Neuronal stem cell (in vitro differentiated cells): ENCODE measurements around the gene IFT25.
A peak's percentile ranks its signal among the peaks of the same experiment; 100 is the strongest.

Experiments
- DNase-seq: peaks from one replicate; pipeline ENCODE4 v3.0.0-alpha.2; 2013; ENCODE audit warnings: low spot score
- H2AFZ ChIP-seq: one replicate; pipeline ENCODE4 v1.6.1; 2013; ENCODE audit warnings: mild to moderate bottlenecking, low read length, inconsistent platforms
- H2AK5ac ChIP-seq: 2 replicates; pipeline ENCODE4 v1.6.1; 2013; ENCODE audit warnings: low read depth, mild to moderate bottlenecking, inconsistent platforms, low read length, moderate library complexity, mixed read lengths
- H2BK120ac ChIP-seq: 2 replicates; pipeline ENCODE4 v1.6.1; 2013; ENCODE audit warnings: low read depth, mild to moderate bottlenecking, inconsistent platforms, low read length, moderate library complexity, mixed read lengths
- H2BK12ac ChIP-seq: one replicate; pipeline ENCODE4 v1.6.1; 2013; ENCODE audit warnings: low read length, inconsistent platforms
- H2BK15ac ChIP-seq: 2 replicates; pipeline ENCODE4 v1.6.1; 2013; ENCODE audit warnings: mild to moderate bottlenecking, low read length, inconsistent platforms, mixed read lengths
- H2BK5ac ChIP-seq: one replicate; pipeline ENCODE4 v1.6.1; 2013; ENCODE audit warnings: inconsistent platforms, mild to moderate bottlenecking, low read length, moderate library complexity
- H3K14ac ChIP-seq: one replicate; pipeline ENCODE4 v1.6.1; 2013; ENCODE audit warnings: low read length, inconsistent platforms
- H3K18ac ChIP-seq: 2 replicates; pipeline ENCODE4 v1.6.1; 2013; ENCODE audit warnings: low read length, inconsistent platforms
- H3K23ac ChIP-seq: 2 replicates; pipeline ENCODE4 v1.6.1; 2013; ENCODE audit warnings: low read depth, mild to moderate bottlenecking, mixed read lengths, low read length, inconsistent platforms; ENCODE audit not compliant: poor library complexity
- H3K27ac ChIP-seq: replicated peaks from 3 replicates; pipeline ENCODE4 v1.5.1; 2013; ENCODE audit warnings: low read length, inconsistent platforms
- H3K27me3 ChIP-seq, 3 experiments: 2 replicates each; pipeline ENCODE4 v1.6.1; 2013; ENCODE audit warnings: low read length in 3 of 3, mild to moderate bottlenecking in 2 of 3, inconsistent platforms in 1 of 3, low read depth in 1 of 3, mixed read lengths in 1 of 3, moderate library complexity in 1 of 3; ENCODE audit not compliant: control insufficient read depth in 3 of 3, insufficient read depth in 3 of 3
- H3K36me3 ChIP-seq, 2 donors: replicated peaks in 1 of 2; 2 replicates each; pipeline ENCODE4 v1.6.1; 2013; ENCODE audit warnings: low read length in 2 of 2; ENCODE audit not compliant: control insufficient read depth in 2 of 2, insufficient read depth in 2 of 2
- H3K4ac ChIP-seq: 2 replicates; pipeline ENCODE4 v1.6.1; 2013; ENCODE audit warnings: inconsistent platforms, mild to moderate bottlenecking, low read length, moderate library complexity
- H3K4me1 ChIP-seq, 2 donors: 1 replicate in 1 of 2; 2 replicates in 1 of 2; pipeline ENCODE4 v1.6.1; 2013; ENCODE audit warnings: low read length in 2 of 2, low read depth in 1 of 2; ENCODE audit not compliant: control insufficient read depth in 2 of 2, insufficient read depth in 1 of 2
- H3K4me2 ChIP-seq: one replicate; pipeline ENCODE4 v1.6.1; 2013; ENCODE audit warnings: mild to moderate bottlenecking, low read length, inconsistent platforms; ENCODE audit not compliant: insufficient read depth, poor library complexity, severe bottlenecking
- H3K4me3 ChIP-seq, 2 donors: 2 replicates each; pipeline ENCODE4 v1.5.1; 2013; ENCODE audit warnings: low read length in 2 of 2, mild to moderate bottlenecking in 2 of 2, inconsistent platforms in 1 of 2, moderate library complexity in 1 of 2
- H3K79me1 ChIP-seq: one replicate; pipeline ENCODE4 v1.6.1; 2013; ENCODE audit warnings: low read depth, mild to moderate bottlenecking, inconsistent platforms, low read length, moderate library complexity
- H3K9ac ChIP-seq: one replicate; pipeline ENCODE4 v1.6.1; 2013; ENCODE audit warnings: mild to moderate bottlenecking, low read depth, low read length, inconsistent platforms; ENCODE audit not compliant: poor library complexity
- H3K9me3 ChIP-seq, 2 donors: replicated peaks in 1 of 2; 2 replicates each; pipeline versions ENCODE3 to v1.6.1; 2013; ENCODE audit warnings: low read length in 2 of 2, mild to moderate bottlenecking in 2 of 2, inconsistent platforms in 1 of 2, low read depth in 1 of 2, mixed read lengths in 1 of 2, moderate library complexity in 1 of 2; ENCODE audit not compliant: control insufficient read depth in 2 of 2, insufficient read depth in 1 of 2
- H4K8ac ChIP-seq: one replicate; pipeline ENCODE4 v1.6.1; 2013; ENCODE audit warnings: low read depth, mild to moderate bottlenecking, inconsistent platforms, low read length, moderate library complexity
- H4K91ac ChIP-seq: one replicate; pipeline ENCODE4 v1.6.1; 2013; ENCODE audit warnings: low read length, low read depth, mild to moderate bottlenecking, inconsistent platforms; ENCODE audit not compliant: poor library complexity
- WGBS, 2 donors: extraction: QIAGEN DNeasy Blood & Tissue Kit; methylation state at CpG; one replicate each; pipeline ENCODE4 v1.1.7; 2013; ENCODE audit warnings: missing lambda C conversion rate in 2 of 2, mixed read lengths in 1 of 2; ENCODE audit not compliant: insufficient read length in 2 of 2, insufficient replicate concordance in 1 of 2; ENCODE audit errors: extremely low coverage in 2 of 2; 5-methylcytosine and 5-hydroxymethylcytosine counted together

The IFT25 gene

GRCh38 chr1:53913352-53914033 is 32.0 kb downstream of the IFT25 start:
- H3K4ac ChIP-seq, result no peak overlapping the region
- DNase-seq, result no peak
- WGBS, 2 donors, result no CpG with 5 or more reads among the region's 5 CpGs

DNA sequence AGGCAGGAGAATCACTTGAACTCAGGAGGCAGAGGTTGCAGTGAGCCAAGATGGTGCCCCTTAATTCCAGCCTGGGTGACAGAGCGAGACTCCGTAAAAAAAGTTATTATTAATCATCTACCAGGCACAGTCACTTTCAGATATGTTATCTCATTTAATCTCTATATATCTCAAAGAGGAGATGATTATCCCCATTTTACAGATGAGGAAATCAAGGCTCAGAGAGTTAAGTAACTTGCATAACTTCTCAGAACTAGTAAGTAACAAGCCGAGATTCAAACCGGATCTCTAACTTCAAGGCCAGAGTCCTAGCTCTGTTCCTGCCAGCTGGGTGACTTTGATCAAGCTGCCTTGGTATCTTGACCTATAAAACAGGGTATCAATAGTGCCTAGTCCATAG is 34.1 kb downstream of the IFT25 start:
- Histone ChIP-seq H3K9me3 (no peaks in the 10 kb centered on the region), H3K27me3 (no peaks in the 10 kb centered on the region), H3K4me3 (no peak overlapping the region), H3K4me1 (peaks cover 0 to 4% of the 10 kb centered on the region in 2 donors), H2BK5ac (no peak overlapping the region), H3K9ac (no peak overlapping the region), H2AK5ac (no peak overlapping the region), H3K4me2 (no peak overlapping the region), H3K36me3 (peaks cover 0 to 32% of the 10 kb centered on the region in 2 donors), H4K8ac (no peak overlapping the region), H2BK15ac (no peak overlapping the region), H3K4ac (no peak overlapping the region), H3K18ac (no peak overlapping the region), H3K79me1 (no peaks in the 10 kb centered on the region), H3K23ac (no peak overlapping the region), H2AFZ (no peak overlapping the region), H4K91ac (no peak overlapping the region), H3K14ac (no peak overlapping the region), H3K27ac (no peak overlapping the region), H2BK120ac (no peak overlapping the region), H2BK12ac (no peak overlapping the region)
- WGBS, 2 donors, result no CpG with 5 or more reads among the region's 4 CpGs
- DNase-seq, result no peak

More at GRCh38 chr1:53913352-53914033, 32.0 kb downstream of the IFT25 start:
- Histone ChIP-seq H3K4me3 (no peak overlapping the region), H4K91ac (no peak overlapping the region), H3K9me3 (no peaks in the 10 kb centered on the region), H2BK15ac (no peak overlapping the region), H2AFZ (no peak overlapping the region), H3K18ac (no peak overlapping the region), H3K14ac (no peak overlapping the region), H3K27me3 (no peaks in the 10 kb centered on the region), H2AK5ac (no peak overlapping the region), H2BK120ac (no peak overlapping the region), H3K4me1 (peaks cover 0 to 4% of the 10 kb centered on the region in 2 donors), H4K8ac (no peak overlapping the region), H3K79me1 (no peaks in the 10 kb centered on the region), H2BK5ac (no peak overlapping the region), H3K9ac (no peak overlapping the region), H3K23ac (no peak overlapping the region), H3K27ac (no peak overlapping the region), H2BK12ac (no peak overlapping the region), H3K4me2 (no peak overlapping the region), H3K36me3 (peaks cover 0 to 43% of the 10 kb centered on the region in 2 donors)

GRCh38 chr1:53909946-53910345 is 35.6 kb downstream of the IFT25 start:
- no peak overlapping the region for H2BK5ac ChIP-seq
- no peaks in the 10 kb centered on the region for H3K27me3 ChIP-seq
- no peaks in the 10 kb centered on the region for H3K79me1 ChIP-seq
- no peak overlapping the region for H3K4ac ChIP-seq
- no peak overlapping the region for H2AFZ ChIP-seq
- H2AK5ac ChIP-seq, result no peak overlapping the region
- H2BK12ac ChIP-seq, result no peak overlapping the region
- H3K4me3 ChIP-seq, result no peak overlapping the region
- H3K9me3 ChIP-seq, result no peaks in the 10 kb centered on the region
- H3K4me2 ChIP-seq, result no peak overlapping the region
- H3K27ac ChIP-seq, result no peak overlapping the region
- DNase-seq, result no peak
- H2BK120ac ChIP-seq, result no peak overlapping the region
- peaks cover 0 to 25% of the 10 kb centered on the region in 2 donors for H3K36me3 ChIP-seq
- peaks cover 0 to 4% of the 10 kb centered on the region in 2 donors for H3K4me1 ChIP-seq
- no peak overlapping the region for H3K9ac ChIP-seq
- H3K18ac ChIP-seq, result no peak overlapping the region
- H4K8ac ChIP-seq, result no peak overlapping the region
- no peak overlapping the region for H2BK15ac ChIP-seq
- H3K14ac ChIP-seq, result no peak overlapping the region
- no peak overlapping the region for H3K23ac ChIP-seq
- no CpG with 5 or more reads among the region's 3 CpGs for WGBS, 2 donors
- H4K91ac ChIP-seq, result no peak overlapping the region

DNA sequence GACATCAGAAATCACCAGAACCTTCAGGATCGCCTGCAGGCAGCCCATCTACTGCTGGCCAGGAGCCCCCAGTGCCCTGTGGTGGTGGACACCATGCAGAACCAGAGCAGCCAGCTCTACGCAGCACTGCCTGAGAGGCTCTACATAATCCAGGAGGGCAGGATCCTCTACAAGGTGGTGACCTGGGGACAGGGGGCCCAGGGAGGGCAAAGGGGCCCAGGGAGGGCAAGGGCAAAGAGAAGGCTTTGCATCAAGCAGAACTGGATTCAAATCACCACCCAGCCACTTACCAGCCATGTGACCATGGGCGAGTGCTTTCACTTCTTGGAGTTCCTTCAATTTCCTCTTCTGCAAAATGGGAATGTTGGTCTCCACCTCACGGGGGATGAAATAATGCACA is 39.4 kb downstream of the IFT25 start:
- Histone ChIP-seq H2BK5ac (no peak overlapping the region), H2BK12ac (no peak overlapping the region), H3K27me3 (no peaks in the 10 kb centered on the region), H3K18ac (no peak overlapping the region), H3K9me3 (no peaks in the 10 kb centered on the region), H3K79me1 (no peaks in the 10 kb centered on the region), H2BK120ac (no peak overlapping the region), H2BK15ac (no peak overlapping the region), H3K4me3 (no peak overlapping the region), H3K23ac (no peak overlapping the region), H3K27ac (no peak overlapping the region), H4K91ac (no peak overlapping the region), H3K4ac (no peak overlapping the region), H3K14ac (no peak overlapping the region), H2AFZ (no peak overlapping the region), H3K4me2 (no peak overlapping the region), H2AK5ac (no peak overlapping the region), H3K4me1 (no peaks in the 10 kb centered on the region), H3K9ac (peak overlapping the region; percentile 14), H3K36me3 (peaks cover 0 to 2% of the 10 kb centered on the region in 2 donors), H4K8ac (no peak overlapping the region)
- DNase-seq, result no peak
- no CpG with 5 or more reads among the region's 4 CpGs for WGBS, 2 donors
